Measurements from ENCODE around the gene GRAMD2A. TPM values are rescaled to one million over a fixed set of nuclear protein-coding genes. Genes with fewer than 3 reads are reported as not detected.

The GRAMD2A gene
- total RNA-seq, 1 donor from 2014 or later = not detected

- no peaks in the 10 kb centered on the region for H3K9me3 ChIP-seq
- TF ChIP-seq CTCF (IDR thresholded peaks at IDR 0.05) = no peak
- H3K36me3 ChIP-seq = peaks cover 4 to 5% of the 10 kb centered on the region in 2 donors
- intact Hi-C loops (cut with DNase I) = no loop called here
- peaks cover 0 to 6% of the 10 kb centered on the region in 2 donors for H3K4me1 ChIP-seq
- DNase-seq (ENCODE audit: low spot score in 2 of 2) = no peak
- no peak overlapping the region for H3K4me3 ChIP-seq
- no peaks in the 10 kb centered on the region for H3K27me3 ChIP-seq
- H3K27ac ChIP-seq = no peak overlapping the region
These were observed 3.7 kb downstream of the GRAMD2A start for GRCh38 chr15:72193836-72194396.

- DNase-seq (ENCODE audit: low spot score in 2 of 2) = no peak
- H3K27me3 ChIP-seq = no peaks in the 10 kb centered on the region
- no peaks in the 10 kb centered on the region for H3K36me3 ChIP-seq
- H3K9me3 ChIP-seq = no peaks in the 10 kb centered on the region
- H3K4me3 ChIP-seq = no peak overlapping the region
- peaks cover 0 to 1% of the 10 kb centered on the region in 2 donors for H3K4me1 ChIP-seq
- H3K27ac ChIP-seq = no peak overlapping the region
- intact Hi-C loops (cut with DNase I) = no loop called here
- no peak for TF ChIP-seq CTCF (IDR thresholded peaks at IDR 0.05)
These were observed 5.2 kb downstream of the GRAMD2A start for GRCh38 chr15:72192416-72192815.

GRCh38 chr15:72189250-72189902, 8.2 kb downstream of the GRAMD2A start:
- H3K9me3 ChIP-seq = no peaks in the 10 kb centered on the region
- no peak for DNase-seq (ENCODE audit: low spot score in 2 of 2)
- no peaks in the 10 kb centered on the region for H3K27me3 ChIP-seq
- H3K4me3 ChIP-seq = no peak overlapping the region
- peaks cover 0 to 1% of the 10 kb centered on the region in 2 donors for H3K4me1 ChIP-seq
- intact Hi-C loops (cut with DNase I) = no loop called here
- H3K27ac ChIP-seq = no peak overlapping the region
- TF ChIP-seq CTCF (IDR thresholded peaks at IDR 0.05) = no peak
- no peaks in the 10 kb centered on the region for H3K36me3 ChIP-seq

DNA sequence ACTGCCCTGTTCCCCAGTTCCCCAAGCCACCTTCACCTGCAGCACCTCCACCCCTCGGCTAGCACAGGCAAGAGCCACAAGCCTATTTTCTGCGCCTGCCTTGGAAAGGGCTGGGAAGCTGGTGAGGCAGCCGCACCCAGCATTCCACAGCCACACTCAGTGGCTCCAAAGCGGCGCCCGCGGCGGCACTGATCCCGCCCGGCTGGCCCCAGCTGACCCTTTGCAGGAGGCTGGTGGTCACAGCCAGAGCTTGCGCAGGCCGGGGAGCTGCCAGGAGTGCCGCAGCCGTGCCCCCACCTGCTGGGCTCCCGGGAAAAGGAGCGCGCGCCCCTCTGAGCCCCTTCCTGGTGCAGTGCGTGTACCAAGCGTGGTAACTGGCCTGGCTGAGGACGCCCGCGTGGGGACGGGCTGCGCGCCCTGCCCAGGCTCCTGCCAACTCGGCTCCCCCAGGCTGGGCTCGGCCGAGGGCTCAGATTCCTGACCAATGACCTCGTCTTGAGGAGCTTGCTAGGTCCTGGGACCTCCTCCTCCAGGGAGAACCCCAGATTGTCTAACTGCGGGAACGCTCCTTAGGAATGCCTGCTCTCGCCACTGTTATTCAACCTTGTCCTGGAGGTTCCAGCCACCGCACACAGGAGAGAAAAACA, 13.3 kb downstream of the GRAMD2A start:
- no peak for TF ChIP-seq CTCF (IDR thresholded peaks at IDR 0.05)
- no peaks in the 10 kb centered on the region for H3K9me3 ChIP-seq
- intact Hi-C loops (cut with DNase I) = no loop called here
- H3K36me3 ChIP-seq = no peaks in the 10 kb centered on the region
- peak overlapping the region; percentile 12 to 61 for H3K4me3 ChIP-seq
- no peak overlapping the region for H3K27ac ChIP-seq
- peaks cover 12 to 19% of the 10 kb centered on the region in 2 donors for H3K4me1 ChIP-seq
- peak in 1 of 2 donors; percentile 65 for DNase-seq (ENCODE audit: low spot score in 2 of 2)
- H3K27me3 ChIP-seq = no peaks in the 10 kb centered on the region

DNA sequence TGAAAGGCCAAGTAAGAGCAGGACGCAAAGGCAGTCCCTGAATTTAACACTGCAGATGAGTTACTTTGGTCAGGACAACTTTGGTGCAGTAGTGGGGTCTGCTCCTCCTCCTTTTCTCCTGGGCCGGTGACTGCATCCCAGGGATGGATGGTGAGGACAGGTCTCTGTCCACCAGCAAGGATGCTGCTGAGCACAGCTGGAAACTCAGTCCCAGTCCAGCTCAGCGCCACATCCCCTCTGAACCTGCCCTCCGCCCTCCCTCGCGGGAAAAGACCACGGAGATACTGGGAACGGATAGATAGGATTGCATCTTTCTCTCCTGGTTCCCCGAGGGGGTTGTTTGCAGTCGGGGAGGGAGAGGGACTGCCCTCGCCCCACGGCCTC, 13.8 kb downstream of the GRAMD2A start:
- peaks cover 12 to 19% of the 10 kb centered on the region in 2 donors for H3K4me1 ChIP-seq
- peak overlapping the region; percentile 12 to 61 for H3K4me3 ChIP-seq
- no peaks in the 10 kb centered on the region for H3K36me3 ChIP-seq
- no peak overlapping the region for H3K27ac ChIP-seq
- H3K9me3 ChIP-seq = no peaks in the 10 kb centered on the region
- H3K27me3 ChIP-seq = no peaks in the 10 kb centered on the region
- intact Hi-C loops (cut with DNase I) = no loop called here
- DNase-seq (ENCODE audit: low spot score in 2 of 2) = no peak
- TF ChIP-seq CTCF (IDR thresholded peaks at IDR 0.05) = no peak
